Stimulated activated CD8-positive, alpha-beta memory T cell treated with anti-CD3 and anti-CD28 coated beads, Interleukin-4, amount 100 ng/mL, for 24 hours (primary cell): Measurements from ENCODE around the gene PNMA6A.
"Not testable (repeated sequence)": the region's sequence is repeated elsewhere in the genome, so short reads cannot be mapped to it uniquely, and the experiment has no call there.

Source experiments
- DNase-seq: peaks from one replicate; pipeline ENCODE4 v3.0.0-alpha.2; 2020; ENCODE audit warnings: low read depth

Gene PNMA6A

GRCh38 chrX:153075366-153075765, 3.1 kb downstream of the PNMA6A start:
- DNase-seq, result no peak

- DNase-seq, result not testable (repeated sequence)
Observed at GRCh38 chrX:153077437-153078135, 5.3 kb downstream of the PNMA6A start.

- DNase-seq, result not testable (repeated sequence)
Observed at GRCh38 chrX:153083238-153083923, 11.1 kb downstream of the PNMA6A start.

- DNase-seq, result no peak
Observed at GRCh38 chrX:153102418-153102817, 30.2 kb downstream of the PNMA6A start.

- DNase-seq, result not testable (repeated sequence)
Observed at GRCh38 chrX:153104959-153105358, 32.7 kb downstream of the PNMA6A start.

GRCh38 chrX:153106092-153106801, 34.0 kb downstream of the PNMA6A start:
- DNase-seq, result not testable (repeated sequence)

- DNase-seq, result not testable (repeated sequence)
Observed at GRCh38 chrX:153110735-153111134, 38.5 kb downstream of the PNMA6A start.

GRCh38 chrX:153113851-153114250, 41.6 kb downstream of the PNMA6A start:
- DNase-seq, result not testable (repeated sequence)

- not testable (repeated sequence) for DNase-seq
Observed at GRCh38 chrX:153117754-153118153, 45.5 kb downstream of the PNMA6A start.

GRCh38 chrX:153120230-153120629, 48.0 kb downstream of the PNMA6A start:
- not testable (repeated sequence) for DNase-seq

GRCh38 chrX:153123468-153123867, 51.2 kb downstream of the PNMA6A start:
- not testable (repeated sequence) for DNase-seq
